ENCODE results near the gene CA6. TPM values are rescaled to one million over a fixed set of nuclear protein-coding genes. Genes with fewer than 3 reads are reported as not detected.

Gene CA6
- polyA plus RNA-seq, 2 of the 4 experiments (the other 2 are of a cell fraction), result not detected

DNA sequence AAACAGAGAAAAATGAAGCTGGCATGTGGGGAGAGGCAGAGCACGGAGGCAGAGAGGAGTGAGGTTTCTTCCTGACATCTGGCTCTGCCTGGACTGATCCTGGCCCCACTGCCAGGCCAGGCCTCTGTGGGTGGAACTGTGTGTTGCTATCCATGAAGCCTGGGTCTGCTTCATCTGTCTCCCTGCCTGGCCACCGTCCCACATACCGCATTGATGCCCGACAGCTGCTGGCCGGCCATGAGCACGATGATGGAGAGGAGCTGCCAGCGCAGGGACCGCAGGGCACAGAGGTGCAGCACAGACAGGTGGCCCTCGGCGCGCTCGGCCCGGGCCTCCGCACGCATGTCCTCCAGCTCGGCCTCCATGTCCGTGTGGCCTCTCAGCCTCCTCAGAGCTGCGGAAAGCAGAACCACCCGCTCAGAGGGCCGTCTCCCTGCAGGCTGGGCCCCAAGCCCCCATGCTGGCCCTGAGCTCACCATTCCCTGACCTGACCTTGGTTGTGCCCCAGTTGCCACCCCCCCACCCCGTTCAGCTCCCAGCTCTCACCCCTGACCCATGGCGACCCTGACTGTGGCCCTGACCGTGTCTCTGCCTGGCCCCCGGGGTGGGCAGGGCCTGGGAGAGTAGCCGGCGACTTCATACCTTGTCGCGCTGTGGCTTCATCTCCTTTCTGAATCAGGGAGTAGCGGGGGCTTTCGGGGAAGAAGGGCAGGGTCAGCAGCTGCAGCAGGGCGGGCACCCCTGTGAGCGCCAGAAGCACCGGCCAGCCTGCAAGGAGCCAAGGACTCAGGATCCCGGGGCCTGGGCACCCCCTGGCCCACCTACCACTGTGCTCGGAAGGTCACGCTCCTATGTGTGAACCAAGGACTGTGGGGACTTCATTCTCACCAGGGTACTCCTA lies 69.1 kb downstream of the CA6 start (continued):
- TF ChIP-seq, protein P1, sequence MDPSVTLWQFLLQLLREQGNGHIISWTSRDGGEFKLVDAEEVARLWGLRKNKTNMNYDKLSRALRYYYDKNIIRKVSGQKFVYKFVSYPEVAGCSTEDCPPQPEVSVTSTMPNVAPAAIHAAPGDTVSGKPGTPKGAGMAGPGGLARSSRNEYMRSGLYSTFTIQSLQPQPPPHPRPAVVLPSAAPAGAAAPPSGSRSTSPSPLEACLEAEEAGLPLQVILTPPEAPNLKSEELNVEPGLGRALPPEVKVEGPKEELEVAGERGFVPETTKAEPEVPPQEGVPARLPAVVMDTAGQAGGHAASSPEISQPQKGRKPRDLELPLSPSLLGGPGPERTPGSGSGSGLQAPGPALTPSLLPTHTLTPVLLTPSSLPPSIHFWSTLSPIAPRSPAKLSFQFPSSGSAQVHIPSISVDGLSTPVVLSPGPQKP (IDR thresholded peaks at IDR 0.05; ENCODE audit: low read depth, low read length), result no peak
- TF ChIP-seq HOXB13 (CRISPR knock-in tag; IDR thresholded peaks at IDR 0.05; ENCODE audit: low read depth), result no peak
- TF ChIP-seq POLR2AphosphoS2 (conservative IDR thresholded peaks at IDR 0.05; ENCODE audit: low read length), result no peak
- no peak for TF ChIP-seq ZFP36 (IDR thresholded peaks at IDR 0.05; ENCODE audit: borderline replicate concordance, partially characterized antibody)

DNA sequence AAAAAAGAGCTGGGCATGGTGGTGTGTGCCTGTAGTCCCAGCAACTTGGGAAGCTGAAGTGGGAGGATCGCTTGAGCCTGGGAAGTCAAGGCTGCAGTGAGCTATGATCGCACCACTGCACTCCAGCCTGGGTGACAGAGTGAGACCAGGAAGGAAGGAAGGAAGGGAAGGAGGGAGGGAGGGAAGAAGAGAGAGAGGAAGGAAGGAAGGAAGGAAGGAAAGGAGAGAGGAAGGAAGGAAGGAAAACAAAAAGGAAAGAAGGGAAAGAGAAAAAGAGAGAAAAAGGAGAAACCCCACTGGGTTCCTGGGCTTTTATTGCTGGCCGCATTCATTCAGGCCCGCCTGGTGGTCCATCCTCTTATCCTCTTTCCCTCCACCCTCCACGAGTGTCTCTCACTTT lies 70.8 kb downstream of the CA6 start:
- TF ChIP-seq JUN (IDR thresholded peaks at IDR 0.05), result no peak
- TF ChIP-seq RCOR1 (IDR thresholded peaks at IDR 0.05; ENCODE audit: low read depth, low read length), result no peak
- TF ChIP-seq GATA3 (IDR thresholded peaks at IDR 0.05; ENCODE audit: borderline replicate concordance), result no peak
- no peak for TF ChIP-seq HOXB13 (CRISPR knock-in tag; IDR thresholded peaks at IDR 0.05; ENCODE audit: low read depth)
- TF ChIP-seq ZFP36 (IDR thresholded peaks at IDR 0.05; ENCODE audit: borderline replicate concordance, partially characterized antibody), result no peak
- no peak for TF ChIP-seq NPAS2 (CRISPR knock-in tag; IDR thresholded peaks at IDR 0.05; ENCODE audit: borderline replicate concordance)
- no peak for TF ChIP-seq ESRRA (IDR thresholded peaks at IDR 0.05; ENCODE audit: borderline replicate concordance, low read length)
- no peak for DNase-seq (ENCODE audit: low read depth in 1 of 2, low spot score in 1 of 2)
- H3K4me2 ChIP-seq, result no peak overlapping the region
- H3K4me1 ChIP-seq, result no peaks in the 10 kb centered on the region
- H3K27ac ChIP-seq, result no peak overlapping the region
- no peaks in the 10 kb centered on the region for H3K9me3 ChIP-seq
- 75% methylated on average over 5 of the region's 5 CpGs for WGBS (ENCODE audit: missing lambda C conversion rate)
- no peak for FAIRE-seq
- ChIA-PET CTCF (interaction anchor here (3.2 kb wide), 1 partner anchor 11 kb away, joined by 29 read pairs; no protein-coding TSS in a partner anchor), POLR2A (no interaction called here)
- no peak overlapping the region for H3K4me3 ChIP-seq
- no peak for ATAC-seq

DNA sequence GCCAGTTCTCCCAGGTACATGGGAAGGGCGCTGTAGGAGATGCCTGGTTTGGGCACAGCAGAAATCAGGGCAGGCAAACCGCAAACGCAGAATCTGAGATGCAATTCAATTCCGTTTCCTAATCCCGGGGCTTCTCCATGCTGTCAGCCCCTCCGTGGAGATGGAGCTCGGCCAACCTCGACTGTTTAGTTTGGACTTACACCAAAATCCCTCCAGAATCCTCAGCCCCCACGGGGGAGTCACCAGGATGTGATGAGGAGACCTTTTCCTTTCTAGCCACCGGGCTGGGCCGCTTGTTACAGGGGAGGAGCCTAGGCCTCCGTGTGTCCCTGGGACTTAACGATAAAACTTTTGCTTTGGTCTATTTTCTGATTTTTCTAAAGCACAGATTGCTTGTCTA lies 72.7 kb downstream of the CA6 start:
- Histone ChIP-seq H3K4me3 (no peak overlapping the region), H3K4me1 (no peaks in the 10 kb centered on the region), H3K9me3 (no peaks in the 10 kb centered on the region), H3K27ac (no peak overlapping the region), H3K4me2 (no peak overlapping the region)
- FAIRE-seq, result no peak
- WGBS (ENCODE audit: missing lambda C conversion rate), result 61% methylated on average over 13 of the region's 13 CpGs
- no peak for DNase-seq (ENCODE audit: low read depth in 1 of 2, low spot score in 1 of 2)
- ChIA-PET CTCF (no interaction called here), POLR2A (no interaction called here)
- no peak for TF ChIP-seq ESRRA (IDR thresholded peaks at IDR 0.05; ENCODE audit: borderline replicate concordance, low read length)
- TF ChIP-seq SMC3 (IDR thresholded peaks at IDR 0.05), result no peak
- no peak for TF ChIP-seq CBX2 (IDR thresholded peaks at IDR 0.05; ENCODE audit: borderline replicate concordance, low read depth)
- no peak for TF ChIP-seq RCOR1 (IDR thresholded peaks at IDR 0.05; ENCODE audit: low read depth, low read length)
- TF ChIP-seq, protein P2, sequence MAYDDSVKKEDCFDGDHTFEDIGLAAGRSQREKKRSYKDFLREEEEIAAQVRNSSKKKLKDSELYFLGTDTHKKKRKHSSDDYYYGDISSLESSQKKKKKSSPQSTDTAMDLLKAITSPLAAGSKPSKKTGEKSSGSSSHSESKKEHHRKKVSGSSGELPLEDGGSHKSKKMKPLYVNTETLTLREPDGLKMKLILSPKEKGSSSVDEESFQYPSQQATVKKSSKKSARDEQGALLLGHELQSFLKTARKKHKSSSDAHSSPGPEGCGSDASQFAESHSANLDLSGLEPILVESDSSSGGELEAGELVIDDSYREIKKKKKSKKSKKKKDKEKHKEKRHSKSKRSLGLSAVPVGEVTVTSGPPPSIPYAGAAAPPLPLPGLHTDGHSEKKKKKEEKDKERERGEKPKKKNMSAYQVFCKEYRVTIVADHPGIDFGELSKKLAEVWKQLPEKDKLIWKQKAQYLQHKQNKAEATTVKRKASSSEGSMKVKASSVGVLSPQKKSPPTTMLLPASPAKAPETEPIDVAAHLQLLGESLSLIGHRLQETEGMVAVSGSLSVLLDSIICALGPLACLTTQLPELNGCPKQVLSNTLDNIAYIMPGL (CRISPR knock-in tag; IDR thresholded peaks at IDR 0.05; ENCODE audit: borderline replicate concordance), result no peak
- no peak for TF ChIP-seq ZNF302 (CRISPR knock-in tag; IDR thresholded peaks at IDR 0.05)
- no peak for TF ChIP-seq CHD2 (IDR thresholded peaks at IDR 0.05; ENCODE audit: low read length, partially characterized antibody)
- no peak for TF ChIP-seq EHF (CRISPR knock-in tag; IDR thresholded peaks at IDR 0.05)
- TF ChIP-seq ZFP36 (IDR thresholded peaks at IDR 0.05; ENCODE audit: borderline replicate concordance, partially characterized antibody), result no peak
- TF ChIP-seq MAFK (IDR thresholded peaks at IDR 0.05; ENCODE audit: partially characterized antibody), result no peak
- no peak for TF ChIP-seq CHD4 (IDR thresholded peaks at IDR 0.05; ENCODE audit: borderline replicate concordance)
- no peak for ATAC-seq

Measured in A549 (cell line).